Heart left ventricle (tissue), 13 donors: Measurements from ENCODE around the gene FOXP4.

Experiments
- CTCF ChIP-seq, 12 donors: fragments of 200-600 bp; sonication (generic) in 4 of 12; IDR thresholded peaks; one replicate each; pipeline versions ENCODE4 v1.5.0 to v1.8.0; 2018 to 2022; ENCODE audit warnings: antibody characterized with exemption in 12 of 12, mild to moderate bottlenecking in 5 of 12
- POLR2A ChIP-seq, 2 donors: fragments of 450-650 bp; IDR thresholded peaks; one replicate each; pipeline ENCODE4 v1.6.1; 2017; ENCODE audit warnings: antibody characterized with exemption in 2 of 2, mild to moderate bottlenecking in 2 of 2, moderate library complexity in 2 of 2
- donor health status: ischemic (EF 13 %, LVEDD 7.1; RV severe dilation, severe dysfunction).
- donor health status: DM: no; HTN: yes; CAD: no.
- donor health status: DM: no; HTN: no; CAD: no.
- donor health status: ischemic (EF 25% LVEDD 6.9; RV normal size, moderate dysfunction).
- donor health status: ischemic (EF 25% LVEDD 5.7; RV mildly dilated, moderate dysfunction).
- donor health status: ischemic (EF 35%, LVEDD 5.7; RV mildly dilated, moderate dysfunction).
- donor health status: nonischemic (EF 11% LVEDD 7.7; RV severe dilation, severe dysfunction).
- donor health status: DM: yes; HTN: yes; CAD: no.
- donor health status: PGD.
- donor health status: ischemic (EF 29% LVEDD 5.4; RV normal size, mild dysfunction).
- donor health status: nonischemic (EF 23%, LVEDD 6.1; RV moderate dilation, normal function).

GRCh38 chr6:41524634-41525011, 21.6 kb upstream of the FOXP4 start:
- TF ChIP-seq CTCF (IDR thresholded peaks at IDR 0.05) (no peak), POLR2A (IDR thresholded peaks at IDR 0.05) (no peak)
